MM.1S (cell line): ENCODE results near the gene AHCYL2.
A peak's percentile ranks its signal among the peaks of the same experiment; 100 is the strongest.

Experiments
- DNase-seq: peaks from one replicate; pipeline ENCODE4 v3.0.0-alpha.2; 2015
- H2AFZ ChIP-seq: fragments of 300-600 bp; sonication (generic); 2 replicates; pipeline ENCODE4 v1.6.0; 2016; ENCODE audit warnings: antibody characterized with exemption, low read length
- H3F3A ChIP-seq: fragments of 300-600 bp; sonication (generic); 2 replicates; pipeline ENCODE4 v1.6.1; 2016; ENCODE audit warnings: mild to moderate bottlenecking, antibody characterized with exemption, low read length, moderate library complexity, mixed read lengths; ENCODE audit not compliant: insufficient read depth
- H3K27ac ChIP-seq: fragments of 300-600 bp; sonication (generic); 2 replicates; pipeline ENCODE4 v1.5.1; 2016; ENCODE audit warnings: mild to moderate bottlenecking, low read length
- H3K27me3 ChIP-seq: fragments of 300-600 bp; sonication (generic); replicated peaks from 2 replicates; pipeline ENCODE4 v1.6.0; 2016; ENCODE audit warnings: low read length; ENCODE audit not compliant: insufficient read depth
- H3K36me3 ChIP-seq: fragments of 300-600 bp; sonication (generic); replicated peaks from 2 replicates; pipeline ENCODE4 v1.6.1; 2016; ENCODE audit warnings: mild to moderate bottlenecking, low read length, mixed read lengths; ENCODE audit not compliant: insufficient read depth
- H3K4me1 ChIP-seq: fragments of 300-600 bp; sonication (generic); 2 replicates; pipeline ENCODE4 v1.6.1; 2016; ENCODE audit warnings: low read length, mixed read lengths
- H3K4me2 ChIP-seq: fragments of 300-600 bp; sonication (generic); 2 replicates; pipeline ENCODE4 v1.6.0; 2016; ENCODE audit warnings: low read depth, low read length
- H3K4me3 ChIP-seq: fragments of 300-600 bp; sonication (generic); 2 replicates; pipeline ENCODE4 v1.5.1; 2016; ENCODE audit warnings: low read length, mixed read lengths
- H3K79me2 ChIP-seq: fragments of 300-600 bp; sonication (generic); 2 replicates; pipeline ENCODE4 v1.6.1; 2016; ENCODE audit warnings: mixed run types, low read length, mixed read lengths
- H3K9ac ChIP-seq: fragments of 300-600 bp; sonication (generic); 2 replicates; pipeline ENCODE4 v1.6.1; 2016; ENCODE audit warnings: low read length, mixed read lengths
- H3K9me2 ChIP-seq: fragments of 300-600 bp; sonication (generic); replicated peaks from 2 replicates; pipeline ENCODE4 v1.6.1; 2016; ENCODE audit warnings: mild to moderate bottlenecking, low read length, mixed read lengths; ENCODE audit not compliant: insufficient read depth
- H3K9me3 ChIP-seq: fragments of 300-600 bp; sonication (generic); replicated peaks from 2 replicates; pipeline ENCODE4 v1.6.1; 2016; ENCODE audit warnings: mild to moderate bottlenecking, low read length, mixed read lengths; ENCODE audit not compliant: insufficient read depth
- H4K20me1 ChIP-seq: fragments of 300-600 bp; sonication (generic); 2 replicates; pipeline ENCODE4 v1.6.1; 2016; ENCODE audit warnings: mild to moderate bottlenecking, low read length, moderate library complexity, mixed read lengths; ENCODE audit not compliant: insufficient read depth
- CTCF ChIP-seq: fragments of 300-600 bp; sonication (generic); IDR thresholded peaks from 2 replicates; pipeline ENCODE4 v1.5.1; 2016; ENCODE audit warnings: antibody characterized with exemption, low read length, mixed read lengths
- EZH2 ChIP-seq: fragments of 300-600 bp; sonication (generic); optimal IDR thresholded peaks from 2 replicates; pipeline ENCODE3; 2017; ENCODE audit warnings: low read depth, mild to moderate bottlenecking, antibody characterized with exemption, low read length, mixed read lengths
- EZH2phosphoT487 ChIP-seq: fragments of 300-600 bp; sonication (generic); IDR thresholded peaks from 2 replicates; pipeline ENCODE4 v1.6.1; 2018; ENCODE audit warnings: antibody characterized with exemption, low read length

Gene AHCYL2

GRCh38 chr7:129313282-129313681, 88.5 kb downstream of the AHCYL2 start:
- Histone ChIP-seq H3K9me2 (no peaks in the 10 kb centered on the region), H3K4me2 (no peak overlapping the region), H4K20me1 (no peaks in the 10 kb centered on the region), H3K4me1 (peaks cover 5% of the 10 kb centered on the region; the same call in 1 of the 2 replicates), H3K4me3 (no peak overlapping the region), H3K9me3 (no peaks in the 10 kb centered on the region), H3K27me3 (no peaks in the 10 kb centered on the region), H2AFZ (no peak overlapping the region), H3F3A (0 out of 2 replicates have a peak, but pooled peaks cover 3% of the 10 kb centered on the region), H3K79me2 (no peaks in the 10 kb centered on the region), H3K9ac (no peak overlapping the region), H3K27ac (no peak overlapping the region), H3K36me3 (no peaks in the 10 kb centered on the region)
- peak; percentile 54 for DNase-seq
- TF ChIP-seq EZH2 (no peak), CTCF (no peak), EZH2phosphoT487 (no peak)

GRCh38 chr7:129315960-129316359, 91.1 kb downstream of the AHCYL2 start:
- Histone ChIP-seq H3K27me3 (no peaks in the 10 kb centered on the region), H3K4me3 (no peak overlapping the region), H3K4me2 (no peak overlapping the region), H3K36me3 (no peaks in the 10 kb centered on the region), H3K4me1 (peaks cover 5% of the 10 kb centered on the region; the same call in 1 of the 2 replicates), H3K27ac (no peak overlapping the region), H3K9ac (no peak overlapping the region), H4K20me1 (no peaks in the 10 kb centered on the region), H3K79me2 (no peaks in the 10 kb centered on the region), H2AFZ (no peak overlapping the region), H3F3A (0 out of 2 replicates have a peak, but pooled peaks cover 3% of the 10 kb centered on the region), H3K9me3 (no peaks in the 10 kb centered on the region), H3K9me2 (no peaks in the 10 kb centered on the region)
- DNase-seq, result no peak
- TF ChIP-seq CTCF (no peak), EZH2phosphoT487 (no peak), EZH2 (no peak)

GRCh38 chr7:129317450-129317849, 92.6 kb downstream of the AHCYL2 start:
- Histone ChIP-seq H3K9me2 (no peaks in the 10 kb centered on the region), H3K79me2 (no peaks in the 10 kb centered on the region), H2AFZ (no peak overlapping the region), H3K27ac (no peak overlapping the region), H3K4me2 (no peak overlapping the region), H4K20me1 (no peaks in the 10 kb centered on the region), H3K4me3 (no peak overlapping the region), H3F3A (0 out of 2 replicates have a peak, but pooled peaks cover 3% of the 10 kb centered on the region), H3K9ac (no peak overlapping the region), H3K9me3 (no peaks in the 10 kb centered on the region), H3K4me1 (peaks cover 5% of the 10 kb centered on the region; the same call in 1 of the 2 replicates), H3K27me3 (no peaks in the 10 kb centered on the region), H3K36me3 (no peaks in the 10 kb centered on the region)
- no peak for DNase-seq
- no peak for TF ChIP-seq CTCF
